HG03575 (cell line): ENCODE data around the gene CD101.

Source experiments
- ATAC-seq: cut with Tn5 transposase; IDR thresholded peaks from one replicate; pipeline ENCODE4 v1.9.1; 2021; ENCODE audit not compliant: unreplicated experiment, insufficient number of reproducible peaks, low FRiP score; ENCODE audit errors: extremely low read depth

The CD101 gene

GRCh38 chr1:116984406-116985160 lies 17.0 kb upstream of the CD101 start:
- ATAC-seq, result no peak

GRCh38 chr1:116986421-116987255 lies 14.9 kb upstream of the CD101 start:
- no peak for ATAC-seq

- no peak for ATAC-seq
These were observed 14.4 kb upstream of the CD101 start for GRCh38 chr1:116987256-116987555.

- ATAC-seq, result no peak
These were observed 13.3 kb upstream of the CD101 start for GRCh38 chr1:116988248-116988647.

GRCh38 chr1:116988908-116989307 lies 12.7 kb upstream of the CD101 start:
- no peak for ATAC-seq

GRCh38 chr1:116989835-116990234 lies 11.7 kb upstream of the CD101 start:
- ATAC-seq, result no peak

- no peak for ATAC-seq
These were observed 10.9 kb upstream of the CD101 start for GRCh38 chr1:116990612-116991151.

- ATAC-seq, result no peak
These were observed 10.3 kb upstream of the CD101 start for GRCh38 chr1:116991171-116991845.

GRCh38 chr1:116991918-116992317 lies 9.6 kb upstream of the CD101 start:
- no peak for ATAC-seq

GRCh38 chr1:116993286-116993685 lies 8.3 kb upstream of the CD101 start:
- ATAC-seq, result no peak

- ATAC-seq, result no peak
These were observed 7.1 kb upstream of the CD101 start for GRCh38 chr1:116994411-116994810.

GRCh38 chr1:116997066-116997465 lies 4.5 kb upstream of the CD101 start:
- no peak for ATAC-seq

GRCh38 chr1:116997636-116998035 lies 3.9 kb upstream of the CD101 start:
- ATAC-seq, result no peak

GRCh38 chr1:116999596-116999995 lies 2.0 kb upstream of the CD101 start:
- no peak for ATAC-seq

GRCh38 chr1:117000142-117000541 lies 1.4 kb upstream of the CD101 start:
- no peak for ATAC-seq

GRCh38 chr1:117003223-117003875 lies 1.8 kb downstream of the CD101 start:
- ATAC-seq, result no peak

GRCh38 chr1:117007719-117008013 lies 6.1 kb downstream of the CD101 start:
- ATAC-seq, result no peak

GRCh38 chr1:117008656-117009055 lies 7.1 kb downstream of the CD101 start:
- no peak for ATAC-seq

GRCh38 chr1:117009132-117009531 lies 7.6 kb downstream of the CD101 start:
- no peak for ATAC-seq
